HL-60 (cell line): Measurements from ENCODE around the gene GLA.

Experiments used
- DNase-seq, 2 experiments: peaks; one replicate each; pipeline ENCODE4 v3.0.0-alpha.2; 2010 to 2020; ENCODE audit warnings: low read depth in 1 of 2, low spot score in 1 of 2
- H3K27ac ChIP-seq: fragments of 250-450 bp; sonication (Bioruptor Pico); replicated peaks from 2 replicates; pipeline ENCODE4 v1.5.1; 2020; ENCODE audit warnings: mild to moderate bottlenecking, moderate library complexity
- H3K27me3 ChIP-seq: fragments of 250-450 bp; sonication (Bioruptor Pico); 2 replicates; pipeline ENCODE4 v1.5.1; 2021; ENCODE audit warnings: mild to moderate bottlenecking, moderate library complexity; ENCODE audit not compliant: insufficient read depth, poor library complexity, severe bottlenecking
- H3K4me3 ChIP-seq: replicated peaks from 2 replicates; pipeline ENCODE4 v1.5.1; 2011; ENCODE audit warnings: mild to moderate bottlenecking, control low read depth, low read length; ENCODE audit not compliant: insufficient read depth
- CTCF ChIP-seq: IDR thresholded peaks from one replicate; pipeline ENCODE4 v1.5.1; 2011; ENCODE audit warnings: low read length, control low read depth, inconsistent platforms; ENCODE audit not compliant: insufficient read depth
- GABPA ChIP-seq: IDR thresholded peaks from 2 replicates; pipeline ENCODE4 v1.6.1; 2012; ENCODE audit warnings: low read depth
- POLR2AphosphoS5 ChIP-seq: IDR thresholded peaks from 2 replicates; pipeline ENCODE4 v1.6.1; 2012; ENCODE audit warnings: low read depth
- REST ChIP-seq: IDR thresholded peaks from 2 replicates; pipeline ENCODE4 v1.6.1; 2012; ENCODE audit warnings: low read depth; ENCODE audit not compliant: insufficient replicate concordance
- SPI1 ChIP-seq: IDR thresholded peaks from 2 replicates; pipeline ENCODE4 v1.6.1; 2012; ENCODE audit warnings: low read depth, mild to moderate bottlenecking, borderline replicate concordance

Gene GLA

DNA sequence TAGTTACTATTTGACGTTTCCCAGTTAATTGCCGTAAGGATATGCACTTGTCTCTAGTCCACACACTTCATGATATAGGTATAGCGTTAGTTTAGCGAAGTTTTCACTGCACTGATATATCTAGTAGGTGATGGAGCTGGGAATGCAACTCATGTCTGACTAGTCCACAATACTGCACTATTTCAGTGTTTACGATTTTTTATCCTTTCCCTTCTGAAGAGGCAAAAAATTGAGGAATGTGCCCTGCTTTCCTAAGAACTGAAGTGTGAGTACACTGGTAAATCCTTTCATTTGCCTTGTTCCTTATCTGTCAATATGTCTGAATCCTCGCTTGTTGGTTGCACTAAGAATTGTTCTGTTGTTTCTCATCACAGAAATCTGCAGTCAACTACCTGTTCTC lies 15.9 kb downstream of the GLA start:
- Histone ChIP-seq H3K4me3 (peak overlapping the region; percentile 53), H3K27ac (peak overlapping the region; percentile 87), H3K27me3 (no peaks in the 10 kb centered on the region)
- TF ChIP-seq POLR2AphosphoS5 (no peak), REST (no peak), CTCF (no peak), SPI1 (no peak), GABPA (no peak)
- DNase-seq, result no peak

DNA sequence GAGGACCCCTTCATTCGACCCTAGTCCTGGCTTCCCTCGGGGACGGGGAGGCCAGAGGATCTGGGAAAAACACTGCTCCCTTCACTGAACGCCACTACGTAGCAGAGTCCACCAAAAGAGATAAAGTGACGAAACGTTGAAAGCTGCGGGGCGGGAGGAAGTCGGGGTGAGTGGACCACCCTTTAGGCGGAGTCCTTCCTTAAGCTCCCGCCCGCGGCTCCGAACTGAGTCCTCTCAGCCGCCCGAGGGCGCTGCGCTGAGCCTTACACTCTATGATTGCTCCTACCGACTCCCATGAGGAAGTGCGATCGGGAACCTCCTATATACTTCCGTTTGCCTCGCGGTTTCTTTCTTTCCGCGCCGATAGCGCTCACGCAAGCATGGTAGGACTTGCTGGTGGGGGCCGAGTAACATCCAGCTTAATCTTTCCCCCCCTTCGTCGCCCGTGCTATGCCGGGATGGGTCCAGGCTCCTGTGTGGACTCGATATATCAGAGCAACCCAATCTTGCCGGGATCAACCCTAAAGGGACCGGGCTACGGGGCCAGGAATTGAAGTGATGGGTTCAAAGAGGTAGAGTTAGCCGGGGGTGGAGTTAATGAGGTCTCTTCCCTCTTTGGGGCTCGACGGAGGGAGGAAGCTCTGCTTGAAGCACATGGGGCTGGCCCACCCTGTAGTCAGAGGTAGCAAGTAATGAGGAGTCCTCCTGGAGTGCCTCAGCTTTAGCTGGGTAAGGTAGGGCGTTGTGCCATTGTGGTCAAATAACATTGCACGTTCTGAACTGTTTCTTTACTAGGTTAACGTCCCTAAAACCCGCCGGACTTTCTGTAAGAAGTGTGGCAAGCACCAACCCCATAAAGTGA lies 16.8 kb downstream of the GLA start, which contains the start of gene RPL36A:
RPL36A (plus strand) TSS at position 348 of the 862 bp plus-strand sequence; CDS start at position 381, 33 bp downstream.
- DNase-seq, result peak; percentile 87 to 89
- H3K27me3 ChIP-seq, result no peaks in the 10 kb centered on the region
- TF ChIP-seq REST (peak; percentile 80), GABPA (peak; percentile 50), CTCF (peak; percentile 45), SPI1 (peak; percentile 92), POLR2AphosphoS5 (peak; percentile 95)
- peak within 1 kb of the TSS; percentile 53 for H3K4me3 ChIP-seq
- H3K27ac ChIP-seq, result peak within 1 kb of the TSS; percentile 87

DNA sequence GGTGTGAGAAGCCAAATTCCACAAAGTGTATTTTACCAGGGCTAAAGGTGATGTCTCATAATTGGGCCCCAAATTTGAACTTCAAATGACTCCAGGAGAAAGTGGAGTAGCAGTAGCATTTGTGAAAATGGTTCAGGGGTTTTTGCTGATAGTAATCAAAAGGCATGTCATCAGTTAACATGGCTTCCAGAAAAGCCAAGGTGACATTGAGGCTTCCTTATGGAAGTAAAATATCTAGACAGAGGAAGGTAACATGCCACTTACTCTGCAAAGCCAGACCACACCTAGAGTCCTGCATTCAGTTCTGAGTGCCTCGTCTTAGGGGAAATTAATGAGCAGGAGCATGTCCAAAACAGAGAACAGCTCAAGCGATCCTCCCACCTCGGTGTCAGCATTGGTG lies 19.1 kb downstream of the GLA start:
- TF ChIP-seq SPI1 (no peak), CTCF (no peak), REST (no peak), GABPA (no peak), POLR2AphosphoS5 (no peak)
- Histone ChIP-seq H3K4me3 (no peak overlapping the region), H3K27ac (no peak overlapping the region), H3K27me3 (no peaks in the 10 kb centered on the region)
- no peak for DNase-seq
